T-cell (primary cell): ENCODE measurements around the gene CPT2. TPM values are rescaled to one million over a fixed set of nuclear protein-coding genes. Genes with fewer than 3 reads are reported as not detected.

Experiments used
- ATAC-seq, 4 experiments: fragments of 200-7000 bp in 3 of 4; fragments of 150-1000 bp in 1 of 4; cut with Tn5 transposase; replicated peaks in 1 of 4; 1 replicate in 3 of 4; 2 replicates in 1 of 4; pipeline ENCODE4 v1.10.0; 2021; ENCODE audit warnings: moderate library complexity in 3 of 4, mild to moderate bottlenecking in 2 of 4, moderate number of reproducible peaks in 1 of 4
- CTCF ChIA-PET, 2 donors: fragments of 300-600 bp; sonication (Branson Sonifier 250); formaldehyde crosslinking; loops; one replicate each; lab custom pipeline; 2022; ENCODE audit warnings: antibody characterized with exemption in 2 of 2; lab: Charles Lee
- POLR2A ChIA-PET, 2 donors: fragments of 300-600 bp; sonication (Branson Sonifier 250); formaldehyde crosslinking; loops; one replicate each; lab custom pipeline; 2022; ENCODE audit warnings: antibody characterized with exemption in 2 of 2; lab: Charles Lee
- DNase-seq, 35 experiments: peaks; one replicate each; pipeline versions ENCODE4 v3.0.0 to v3.0.0-alpha.2; 2013 to 2023
- H3K27ac ChIP-seq: one replicate; pipeline ENCODE4 v1.5.1; 2013; ENCODE audit warnings: low read length
- H3K27me3 ChIP-seq, 2 experiments: replicated peaks in 1 of 2; 1 replicate in 1 of 2; 2 replicates in 1 of 2; pipeline versions ENCODE4 v1.6.1 to v1.7.0; 2013; ENCODE audit warnings: low read length in 1 of 2, mixed read lengths in 1 of 2; ENCODE audit not compliant: control insufficient read depth in 2 of 2, insufficient read depth in 2 of 2; ENCODE audit errors: extremely low read depth in 1 of 2
- H3K36me3 ChIP-seq, 2 donors: 1 replicate in 1 of 2; 2 replicates in 1 of 2; pipeline versions ENCODE4 v1.6.1 to v1.7.0; 2013; ENCODE audit warnings: low read length in 1 of 2; ENCODE audit not compliant: control insufficient read depth in 2 of 2, insufficient read depth in 1 of 2; ENCODE audit errors: extremely low read depth in 1 of 2
- H3K4me1 ChIP-seq, 2 experiments: 1 replicate in 1 of 2; 2 replicates in 1 of 2; pipeline versions ENCODE4 v1.6.1 to v1.7.0; 2013; ENCODE audit warnings: low read length in 2 of 2, mixed read lengths in 1 of 2; ENCODE audit not compliant: insufficient read depth in 2 of 2, control insufficient read depth in 1 of 2; ENCODE audit errors: extremely low read depth in 1 of 2
- H3K4me3 ChIP-seq, 2 donors: 1 replicate in 1 of 2; 2 replicates in 1 of 2; pipeline versions ENCODE4 v1.5.1 to v1.7.0; 2013; ENCODE audit warnings: mild to moderate bottlenecking in 2 of 2, low read length in 1 of 2, moderate library complexity in 1 of 2; ENCODE audit not compliant: control insufficient read depth in 1 of 2; ENCODE audit errors: extremely low read depth in 1 of 2
- H3K9me3 ChIP-seq: 2 replicates; pipeline ENCODE4 v1.7.0; 2013
- H3K27ac Mint-ChIP-seq, 2 donors: one replicate each; pipeline ENCODE4 v1.8.0; 2020 to 2021; ENCODE audit warnings: mild to moderate bottlenecking in 2 of 2, mixed read lengths in 2 of 2
- H3K27me3 Mint-ChIP-seq, 2 donors: one replicate each; pipeline ENCODE4 v1.8.0; 2021 to 2022; ENCODE audit warnings: mixed read lengths in 2 of 2
- H3K36me3 Mint-ChIP-seq: one replicate; pipeline ENCODE4 v1.8.0; 2021; ENCODE audit warnings: mixed read lengths
- H3K4me1 Mint-ChIP-seq, 3 donors: one replicate each; pipeline ENCODE4 v1.8.0; 2020 to 2022; ENCODE audit warnings: mixed read lengths in 3 of 3, mild to moderate bottlenecking in 1 of 3
- H3K4me3 Mint-ChIP-seq, 3 donors: one replicate each; pipeline ENCODE4 v1.8.0; 2020 to 2022; ENCODE audit warnings: mild to moderate bottlenecking in 3 of 3, mixed read lengths in 3 of 3, moderate library complexity in 3 of 3
- H3K9me3 Mint-ChIP-seq, 3 donors: one replicate each; pipeline ENCODE4 v1.8.0; 2020 to 2022; ENCODE audit warnings: mixed read lengths in 3 of 3
- WGBS: methylation state at CpG from one replicate; pipeline ENCODE4 v1.1.5; 2013; ENCODE audit warnings: missing lambda C conversion rate; ENCODE audit not compliant: insufficient coverage; 5-methylcytosine and 5-hydroxymethylcytosine counted together
- total RNA-seq, 35 experiments: library from RNA in 6 of 35; stranded (reverse) in 6 of 35; fragments of 120-200 nt in 1 of 35; gene quantifications; one replicate each; pipeline versions ENCODE4 v1.2.1 to v1.2.4 and lab custom pipeline; 2013 to 2026

Gene CPT2
- total RNA-seq, 5 donors from 2014 or later (not counting 1 experiment from before 2014, with no cell fraction given) = 9.4 to 17.5 (median 15.9) TPM

- no peak overlapping the region for H3K4me3 Mint-ChIP-seq
- peaks cover 32% of the 10 kb centered on the region for H3K36me3 Mint-ChIP-seq
- DNase-seq (no peak), ATAC-seq (no peak)
- ChIA-PET CTCF (no interaction called here), POLR2A (no interaction called here)
- H3K27me3 Mint-ChIP-seq = no peaks in the 10 kb centered on the region
- no peak overlapping the region for H3K4me3 ChIP-seq
- no CpG with 5 or more reads among the region's 2 CpGs for WGBS
- peaks cover 19 to 46% of the 10 kb centered on the region in 2 donors for H3K36me3 ChIP-seq
- H3K4me1 ChIP-seq = no peaks in the 10 kb centered on the region
- no peaks in the 10 kb centered on the region for H3K4me1 Mint-ChIP-seq
- no peaks in the 10 kb centered on the region for H3K9me3 Mint-ChIP-seq
- H3K27ac ChIP-seq = no peak overlapping the region
- H3K27me3 ChIP-seq = no peaks in the 10 kb centered on the region
- H3K27ac Mint-ChIP-seq = no peak overlapping the region
- H3K9me3 ChIP-seq = no peaks in the 10 kb centered on the region
Observed at GRCh38 chr1:53259932-53260331, 63.3 kb downstream of the CPT2 start.

GRCh38 chr1:53260631-53261247 is 64.1 kb downstream of the CPT2 start:
- no peaks in the 10 kb centered on the region for H3K9me3 Mint-ChIP-seq
- DNase-seq = no peak
- H3K36me3 Mint-ChIP-seq = peaks cover 40% of the 10 kb centered on the region
- no peaks in the 10 kb centered on the region for H3K9me3 ChIP-seq
- no peak overlapping the region for H3K4me3 Mint-ChIP-seq
- peaks cover 19 to 48% of the 10 kb centered on the region in 2 donors for H3K36me3 ChIP-seq
- 100% methylated on average over 1 of the region's 4 CpGs for WGBS
- H3K27me3 Mint-ChIP-seq = no peaks in the 10 kb centered on the region
- CTCF ChIA-PET = no interaction called here
- POLR2A ChIA-PET = no interaction called here
- no peak for ATAC-seq
- no peak overlapping the region for H3K27ac Mint-ChIP-seq
- H3K4me3 ChIP-seq = no peak overlapping the region
- no peaks in the 10 kb centered on the region for H3K4me1 Mint-ChIP-seq
- no peaks in the 10 kb centered on the region for H3K27me3 ChIP-seq
- no peak overlapping the region for H3K27ac ChIP-seq
- no peaks in the 10 kb centered on the region for H3K4me1 ChIP-seq

GRCh38 chr1:53262000-53262399 is 65.4 kb downstream of the CPT2 start:
- ChIA-PET POLR2A (no interaction called here), CTCF (interaction anchor here in 1 of 2 donors (0.9 kb wide), 1 partner anchor 16 kb away, joined by 3 read pairs; no protein-coding TSS in a partner anchor)
- H3K4me3 ChIP-seq = no peak overlapping the region
- Mint-ChIP-seq H3K4me1 (no peaks in the 10 kb centered on the region), H3K27ac (no peak overlapping the region), H3K9me3 (no peaks in the 10 kb centered on the region), H3K27me3 (no peaks in the 10 kb centered on the region), H3K36me3 (peaks cover 48% of the 10 kb centered on the region), H3K4me3 (no peak overlapping the region)
- DNase-seq (no peak), ATAC-seq (no peak)
- 92% methylated on average over 2 of the region's 3 CpGs for WGBS
- H3K36me3 ChIP-seq = peaks cover 19 to 53% of the 10 kb centered on the region in 2 donors
- H3K9me3 ChIP-seq = no peaks in the 10 kb centered on the region
- no peaks in the 10 kb centered on the region for H3K4me1 ChIP-seq
- H3K27ac ChIP-seq = no peak overlapping the region
- H3K27me3 ChIP-seq = no peaks in the 10 kb centered on the region

Other genes starting within 250 kb of the CPT2 start
- gene PODN, start 134.6 kb upstream of the CPT2 start, total RNA-seq = under 1 TPM in 4 of 5 donors, not detected in 1; 0.22 to 0.68 (median 0.46) TPM
- under 1 TPM in 2 of 5 donors, not detected in 3; 0.14 to 0.26 TPM for gene SLC1A7, start 54.2 kb upstream of the CPT2 start, total RNA-seq
- 10 to 100 TPM; 41.4 to 71.3 (median 69.3) TPM for gene CZIB, start 23.8 kb downstream of the CPT2 start, total RNA-seq
- 10 to 100 TPM; 43.7 to 51.9 (median 51.3) TPM for gene MAGOH, start 41.7 kb downstream of the CPT2 start, total RNA-seq
- gene LRP8, start 131.2 kb downstream of the CPT2 start, total RNA-seq = 10 to 100 TPM in 4 of 5 donors, 1 to 10 TPM in 1; 8.9 to 21.5 (median 19.8) TPM